GM12892 (cell line): ENCODE data around the gene POU2F3.

Experiments
- POLR2A ChIP-seq: IDR thresholded peaks from 2 replicates; pipeline ENCODE4 v1.6.1; 2011; ENCODE audit warnings: low read depth, low read length, control low read depth
- POLR2AphosphoS5 ChIP-seq: IDR thresholded peaks from 2 replicates; pipeline ENCODE4 v1.6.1; 2011; ENCODE audit warnings: low read depth, low read length, control low read depth
- TAF1 ChIP-seq: IDR thresholded peaks from 2 replicates; pipeline ENCODE4 v1.6.1; 2011; ENCODE audit warnings: low read depth, mild to moderate bottlenecking, control low read depth, low read length, borderline replicate concordance

GRCh38 chr11:120220747-120221037 lies 19.2 kb upstream of the POU2F3 start:
- TF ChIP-seq POLR2A (no peak), POLR2AphosphoS5 (no peak), TAF1 (no peak)
